Mucosa of descending colon (tissue), 3 donors: Measurements from ENCODE around the gene DEFB131B. TPM values are rescaled to one million over a fixed set of nuclear protein-coding genes. Genes with fewer than 3 reads are reported as not detected.
"Not testable (repeated sequence)": the region's sequence is repeated elsewhere in the genome, so short reads cannot be mapped to it uniquely, and the experiment has no call there.

ENCODE experiments used
- ATAC-seq: fragments of 200-7000 bp; cut with Tn5 transposase; one replicate; pipeline ENCODE4 v1.9.1; 2020; ENCODE audit warnings: mild to moderate bottlenecking, moderate library complexity
- DNase-seq, 3 donors: peaks; one replicate each; pipeline ENCODE4 v3.0.0-alpha.2; 2020
- H3K36me3 ChIP-seq: fragments of 200-600 bp; one replicate; pipeline ENCODE4 v1.8.0; 2021; ENCODE audit warnings: low read depth, mild to moderate bottlenecking
- H3K4me1 ChIP-seq: fragments of 200-600 bp; one replicate; pipeline ENCODE4 v1.8.0; 2021; ENCODE audit warnings: low read depth, mild to moderate bottlenecking
- H3K4me3 ChIP-seq: fragments of 200-600 bp; one replicate; pipeline ENCODE4 v1.8.0; 2021; ENCODE audit warnings: mild to moderate bottlenecking
- H3K9me3 ChIP-seq: fragments of 200-600 bp; one replicate; pipeline ENCODE4 v1.8.0; 2021; ENCODE audit warnings: mild to moderate bottlenecking
- intact Hi-C, 2 donors: fragments of 100-400 bp; cut with DNase I in 1 of 2; cut with micrococcal nuclease in 1 of 2; formaldehyde crosslinking; loops; one replicate each; pipeline versions ENCODE4 v1.11.0 to v1.11.1; 2022; cut with DNase I, micrococcal nuclease
- long read RNA-seq, 2 donors: library from polyadenylated mRNA; unstranded; transcript quantifications; one replicate each; pipeline ENCODE4 v2.0.0, GENCODE V29; 2019 to 2021
- total RNA-seq, 3 donors: library from RNA; stranded (reverse); fragmentation: NEBNext Ultra II Directional in 2 of 3; extraction: Animal tissue kit (Norgen Biotek cat#: 25700) in 2 of 3; gene quantifications; one replicate each; pipeline versions ENCODE4 v1.2.1 to v1.2.4, GENCODE V29; 2021 to 2023
- TF ChIP-seq, protein P1 (sequence below): fragments of 200-600 bp; IDR thresholded peaks from one replicate; pipeline ENCODE4 v1.8.0; 2022; ENCODE audit warnings: antibody characterized with exemption, mild to moderate bottlenecking
- donor health status: DM: no; HTN: no; CAD: no; lungs with moderate emphysema.
- donor health status: DM: no; HTN: no; CAD: no.
- donor health status: DM: no; HTN: yes; CAD: no.

Gene DEFB131B, protein sequence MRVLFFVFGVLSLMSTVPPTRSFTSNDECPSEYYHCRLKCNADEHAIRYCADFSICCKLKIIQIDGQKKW
- not detected for total RNA-seq
- long read RNA-seq, donor 1: 0 reads
- long read RNA-seq, donor 2: 0 reads

GRCh38 chr11:71878059-71878458 is at the start of gene DEFB131B:
Gene DEFB131B, plus strand, starts transcription at chr11:71878453. Its CDS starts 0 bp downstream, at chr11:71878453.
- H3K36me3 ChIP-seq, intact Hi-C loops, H3K4me1 ChIP-seq, H3K9me3 ChIP-seq, DNase-seq, H3K4me3 ChIP-seq: not testable (repeated sequence)
- peak; percentile 66 for ATAC-seq

DNA sequence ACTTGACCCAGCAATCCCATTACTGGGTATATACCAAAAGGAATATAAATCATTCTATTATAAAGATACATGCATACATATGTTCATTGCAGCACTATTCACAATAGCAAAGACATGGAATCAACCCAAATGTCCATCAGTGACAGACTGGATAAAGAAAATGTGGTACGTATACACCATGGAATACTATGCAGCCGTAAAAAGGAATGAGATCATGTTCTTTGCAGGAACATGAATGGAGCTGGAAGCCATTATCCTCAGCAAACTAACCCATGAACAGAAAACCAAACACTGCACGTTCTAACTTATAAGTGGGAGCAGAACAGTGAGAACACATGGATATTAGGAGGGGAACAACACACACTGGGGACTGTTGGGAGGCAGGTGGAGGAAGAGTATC is 49.0 kb upstream of the DEFB131B start:
- H3K36me3 ChIP-seq, intact Hi-C loops, H3K9me3 ChIP-seq, H3K4me1 ChIP-seq, H3K4me3 ChIP-seq, ATAC-seq, DNase-seq: not testable (repeated sequence)

GRCh38 chr11:71829686-71830085 is 48.6 kb upstream of the DEFB131B start:
- H3K9me3 ChIP-seq, H3K36me3 ChIP-seq, H3K4me1 ChIP-seq, H3K4me3 ChIP-seq, ATAC-seq, DNase-seq, intact Hi-C loops: not testable (repeated sequence)

DNA sequence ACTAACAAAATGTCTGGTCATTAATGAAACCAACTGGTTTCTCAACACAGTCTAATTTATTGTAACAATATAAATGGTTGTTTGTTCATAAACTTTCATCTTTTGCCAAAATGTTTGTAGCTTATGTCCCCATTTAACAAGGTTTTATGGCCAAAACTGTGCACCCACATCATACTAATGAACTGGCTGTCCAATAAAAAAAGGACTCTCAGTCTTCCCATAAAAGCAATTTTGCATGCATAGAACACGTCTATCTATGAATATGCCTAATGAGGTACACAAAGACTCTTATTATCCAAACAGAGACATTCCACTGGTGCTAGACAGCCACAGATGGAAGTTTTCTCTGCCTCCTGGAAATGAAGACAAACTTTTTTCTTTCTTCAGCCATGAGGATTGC is 45.4 kb upstream of the DEFB131B start, which contains the start of gene DEFB108B:
DEFB108B (plus strand) TSS at position 390 of the 400 bp plus-strand sequence; CDS start at position 390, 0 bp downstream.
- H3K36me3 ChIP-seq, DNase-seq, H3K9me3 ChIP-seq, H3K4me3 ChIP-seq, ATAC-seq, intact Hi-C loops, H3K4me1 ChIP-seq: not testable (repeated sequence)

GRCh38 chr11:71842720-71843119 is 35.5 kb upstream of the DEFB131B start:
- H3K9me3 ChIP-seq, H3K4me1 ChIP-seq, DNase-seq, ATAC-seq, H3K36me3 ChIP-seq, H3K4me3 ChIP-seq, intact Hi-C loops: not testable (repeated sequence)

DNA sequence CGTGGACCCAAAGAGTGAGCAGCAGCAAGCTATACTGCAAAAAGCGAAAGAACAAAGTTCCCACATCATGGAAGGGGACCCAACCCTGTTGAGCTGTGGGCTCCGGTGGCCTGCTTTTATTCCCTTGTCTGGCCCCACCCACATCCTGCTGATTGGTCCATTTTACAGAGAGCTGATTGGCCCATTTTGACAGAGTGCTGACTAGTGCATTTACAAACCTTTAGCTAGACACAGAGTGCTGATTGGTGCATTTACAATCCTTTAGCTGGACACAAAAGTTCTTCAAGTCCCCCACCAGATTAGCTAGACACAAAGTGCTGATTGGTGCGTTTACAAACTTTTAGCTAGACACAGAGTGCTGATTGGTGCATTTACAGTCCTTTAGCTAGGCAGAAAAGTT is 34.9 kb upstream of the DEFB131B start:
- H3K4me1 ChIP-seq, intact Hi-C loops, ATAC-seq, H3K9me3 ChIP-seq, H3K4me3 ChIP-seq, DNase-seq, H3K36me3 ChIP-seq: not testable (repeated sequence)

- intact Hi-C loops: no loop called here
- Histone ChIP-seq H3K4me1 (no peaks in the 10 kb centered on the region), H3K9me3 (no peaks in the 10 kb centered on the region), H3K36me3 (no peaks in the 10 kb centered on the region), H3K4me3 (no peak overlapping the region)
- TF ChIP-seq, protein P1, sequence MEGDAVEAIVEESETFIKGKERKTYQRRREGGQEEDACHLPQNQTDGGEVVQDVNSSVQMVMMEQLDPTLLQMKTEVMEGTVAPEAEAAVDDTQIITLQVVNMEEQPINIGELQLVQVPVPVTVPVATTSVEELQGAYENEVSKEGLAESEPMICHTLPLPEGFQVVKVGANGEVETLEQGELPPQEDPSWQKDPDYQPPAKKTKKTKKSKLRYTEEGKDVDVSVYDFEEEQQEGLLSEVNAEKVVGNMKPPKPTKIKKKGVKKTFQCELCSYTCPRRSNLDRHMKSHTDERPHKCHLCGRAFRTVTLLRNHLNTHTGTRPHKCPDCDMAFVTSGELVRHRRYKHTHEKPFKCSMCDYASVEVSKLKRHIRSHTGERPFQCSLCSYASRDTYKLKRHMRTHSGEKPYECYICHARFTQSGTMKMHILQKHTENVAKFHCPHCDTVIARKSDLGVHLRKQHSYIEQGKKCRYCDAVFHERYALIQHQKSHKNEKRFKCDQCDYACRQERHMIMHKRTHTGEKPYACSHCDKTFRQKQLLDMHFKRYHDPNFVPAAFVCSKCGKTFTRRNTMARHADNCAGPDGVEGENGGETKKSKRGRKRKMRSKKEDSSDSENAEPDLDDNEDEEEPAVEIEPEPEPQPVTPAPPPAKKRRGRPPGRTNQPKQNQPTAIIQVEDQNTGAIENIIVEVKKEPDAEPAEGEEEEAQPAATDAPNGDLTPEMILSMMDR: no peak
- DNase-seq (no peak), ATAC-seq (no peak)
These were observed 34.4 kb upstream of the DEFB131B start for GRCh38 chr11:71843858-71844257.

- H3K4me1 ChIP-seq, H3K9me3 ChIP-seq, H3K4me3 ChIP-seq, intact Hi-C loops, DNase-seq, ATAC-seq, H3K36me3 ChIP-seq: not testable (repeated sequence)
These were observed 24.4 kb upstream of the DEFB131B start for GRCh38 chr11:71853895-71854294.

DNA sequence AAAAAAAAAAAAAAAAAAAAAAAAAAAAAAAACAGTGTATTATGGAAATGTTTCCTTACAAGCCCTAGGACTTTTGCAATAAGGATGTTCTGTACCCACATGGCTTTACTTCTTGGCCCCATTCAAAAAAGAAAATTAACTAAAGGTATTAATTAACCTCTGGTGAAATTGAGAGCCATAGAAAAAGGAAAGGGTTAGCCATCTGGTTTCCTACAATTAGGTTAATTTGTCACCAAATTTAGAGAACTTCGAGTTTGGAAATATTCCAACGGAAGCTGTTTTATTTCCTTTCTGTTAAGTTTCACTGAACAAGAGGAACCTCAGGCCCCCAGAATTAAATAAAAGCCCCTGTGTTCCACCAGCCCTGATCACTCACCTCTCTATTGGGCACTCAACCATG is 22.4 kb upstream of the DEFB131B start:
- H3K9me3 ChIP-seq, DNase-seq, H3K4me3 ChIP-seq, H3K4me1 ChIP-seq, ATAC-seq, H3K36me3 ChIP-seq, intact Hi-C loops: not testable (repeated sequence)

GRCh38 chr11:71860835-71861234 is 17.4 kb upstream of the DEFB131B start:
- not testable (repeated sequence) for ATAC-seq, DNase-seq

DNA sequence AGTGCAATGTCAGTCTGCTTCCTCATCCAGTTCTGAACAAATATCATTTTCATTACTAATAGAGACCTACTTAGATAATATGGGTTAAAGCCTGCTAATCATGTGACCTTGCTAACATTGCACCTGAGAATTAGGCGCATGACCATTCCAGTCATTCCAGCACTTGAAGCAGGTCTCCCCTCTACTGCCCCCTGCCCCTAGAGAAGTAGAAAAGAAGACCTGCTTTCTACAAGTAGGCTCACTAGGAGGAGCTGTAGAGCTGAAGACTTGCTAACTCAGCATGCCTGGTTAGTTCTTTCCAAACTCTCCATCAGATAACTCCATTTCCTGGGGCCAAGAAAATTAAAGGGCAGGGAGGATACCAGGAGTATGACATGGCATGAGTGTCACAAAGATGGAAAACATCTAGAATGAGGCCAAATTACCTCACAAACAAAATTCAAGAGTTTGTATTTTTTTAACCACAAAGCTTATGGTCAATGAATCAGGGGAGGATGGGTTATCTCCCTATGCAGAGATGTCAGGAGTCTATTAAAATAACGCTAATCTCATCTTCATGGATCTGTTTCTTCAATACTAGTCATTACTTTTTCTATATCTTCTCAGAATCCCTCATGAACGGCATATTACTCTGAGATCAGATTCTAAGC is 14.2 kb upstream of the DEFB131B start:
- H3K36me3 ChIP-seq, intact Hi-C loops, H3K4me3 ChIP-seq, H3K4me1 ChIP-seq, H3K9me3 ChIP-seq: not testable (repeated sequence)
- ATAC-seq (peak; percentile 74), DNase-seq (peak in 1 of 3 donors; percentile 40)

More at GRCh38 chr11:71860835-71861234, 17.4 kb upstream of the DEFB131B start:
- H3K36me3 ChIP-seq, intact Hi-C loops, H3K4me3 ChIP-seq, H3K9me3 ChIP-seq, H3K4me1 ChIP-seq: not testable (repeated sequence)

DNA sequence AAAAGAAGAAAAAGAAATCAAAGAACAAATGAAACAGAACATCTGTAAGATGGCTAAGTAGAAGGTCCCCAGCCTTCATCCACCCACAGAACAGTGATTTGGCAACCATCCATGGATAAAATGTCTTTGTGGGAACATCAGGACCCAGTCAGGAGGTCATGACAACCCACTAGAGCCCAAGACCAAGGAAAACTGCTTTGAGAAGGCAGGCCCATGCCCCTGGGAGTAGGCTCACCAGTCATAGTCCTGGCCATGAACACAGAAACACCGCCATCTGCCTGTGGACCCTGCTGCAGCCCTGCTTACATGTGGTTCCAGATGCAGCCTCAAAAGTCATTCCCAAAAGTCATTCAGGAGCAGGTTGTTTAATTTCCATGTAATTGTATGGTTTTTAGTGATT is 11.0 kb upstream of the DEFB131B start:
- H3K4me1 ChIP-seq, ATAC-seq, H3K4me3 ChIP-seq, H3K36me3 ChIP-seq, intact Hi-C loops, DNase-seq, H3K9me3 ChIP-seq: not testable (repeated sequence)

GRCh38 chr11:71869931-71870330 is 8.3 kb upstream of the DEFB131B start:
- ATAC-seq, H3K4me3 ChIP-seq, intact Hi-C loops, DNase-seq, H3K36me3 ChIP-seq, H3K9me3 ChIP-seq, H3K4me1 ChIP-seq: not testable (repeated sequence)

- ATAC-seq, intact Hi-C loops, H3K9me3 ChIP-seq, DNase-seq, H3K4me1 ChIP-seq, H3K4me3 ChIP-seq, H3K36me3 ChIP-seq: not testable (repeated sequence)
These were observed 7.6 kb upstream of the DEFB131B start for GRCh38 chr11:71870661-71871060.
